ENCODE data around the gene PHYHD1.
"Not testable (repeated sequence)": the region's sequence is repeated elsewhere in the genome, so short reads cannot be mapped to it uniquely, and the experiment has no call there.

PHYHD1 gene

GRCh38 chr9:128923493-128923883, 2.7 kb downstream of the PHYHD1 start:
- DNase-seq (ENCODE audit: low spot score) = no peak

- peak; percentile 41 for DNase-seq (ENCODE audit: low spot score)
These were observed 7.1 kb downstream of the PHYHD1 start for GRCh38 chr9:128927731-128928411.

- DNase-seq (ENCODE audit: low spot score) = no peak
These were observed 7.8 kb downstream of the PHYHD1 start for GRCh38 chr9:128928624-128929023.

GRCh38 chr9:128929560-128929959, 8.8 kb downstream of the PHYHD1 start:
- no peak for DNase-seq (ENCODE audit: low spot score)

GRCh38 chr9:128933731-128934130, 12.9 kb downstream of the PHYHD1 start:
- DNase-seq (ENCODE audit: low spot score) = no peak

GRCh38 chr9:128936171-128936865, 15.5 kb downstream of the PHYHD1 start:
- DNase-seq (ENCODE audit: low spot score) = no peak

GRCh38 chr9:128937310-128938165, 16.8 kb downstream of the PHYHD1 start:
- DNase-seq (ENCODE audit: low spot score) = no peak

- DNase-seq (ENCODE audit: low spot score) = no peak
These were observed 19.6 kb downstream of the PHYHD1 start for GRCh38 chr9:128940271-128940921.

GRCh38 chr9:128940946-128941755, 20.4 kb downstream of the PHYHD1 start:
- DNase-seq (ENCODE audit: low spot score) = no peak

GRCh38 chr9:128943832-128944620, 23.2 kb downstream of the PHYHD1 start:
- no peak for DNase-seq (ENCODE audit: low spot score)

- DNase-seq (ENCODE audit: low spot score) = not testable (repeated sequence)
These were observed 24.2 kb downstream of the PHYHD1 start for GRCh38 chr9:128944966-128945365.

- no peak for DNase-seq (ENCODE audit: low spot score)
These were observed 25.2 kb downstream of the PHYHD1 start for GRCh38 chr9:128945798-128946501.

- DNase-seq (ENCODE audit: low spot score) = peak; percentile 9
These were observed 25.9 kb downstream of the PHYHD1 start for GRCh38 chr9:128946571-128947276.

GRCh38 chr9:128947277-128947526, 26.4 kb downstream of the PHYHD1 start:
- DNase-seq (ENCODE audit: low spot score) = no peak

- DNase-seq (ENCODE audit: low spot score) = peak; percentile 98
These were observed 26.9 kb downstream of the PHYHD1 start, which contains the start of the genes DOLK and NUP188 for GRCh38 chr9:128947527-128948301. Gene DOLK (minus strand): TSS chr9:128947603. CDS start chr9:128947303, 300 bp downstream. Gene NUP188 (plus strand): TSS chr9:128947699. CDS start chr9:128947720, 21 bp downstream.

GRCh38 chr9:128961403-128961802, 40.6 kb downstream of the PHYHD1 start:
- not testable (repeated sequence) for DNase-seq (ENCODE audit: low spot score)

GRCh38 chr9:128969491-128969890, 48.7 kb downstream of the PHYHD1 start:
- DNase-seq (ENCODE audit: low spot score) = no peak

GRCh38 chr9:128972956-128973355, 52.2 kb downstream of the PHYHD1 start:
- DNase-seq (ENCODE audit: low spot score) = no peak
